ENCODE results near the gene C9orf78. TPM values are rescaled to one million over a fixed set of nuclear protein-coding genes. Genes with fewer than 3 reads are reported as not detected.

Gene C9orf78, protein sequence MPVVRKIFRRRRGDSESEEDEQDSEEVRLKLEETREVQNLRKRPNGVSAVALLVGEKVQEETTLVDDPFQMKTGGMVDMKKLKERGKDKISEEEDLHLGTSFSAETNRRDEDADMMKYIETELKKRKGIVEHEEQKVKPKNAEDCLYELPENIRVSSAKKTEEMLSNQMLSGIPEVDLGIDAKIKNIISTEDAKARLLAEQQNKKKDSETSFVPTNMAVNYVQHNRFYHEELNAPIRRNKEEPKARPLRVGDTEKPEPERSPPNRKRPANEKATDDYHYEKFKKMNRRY
- 37.4 to 69.9 TPM (median 66.5 TPM) in 3 replicates for polyA plus RNA-seq
- polyA plus RNA-seq (2011; ENCODE audit: low read depth), result 96.2 TPM
- 65.1 and 84.3 TPM in 2 replicates for polyA plus RNA-seq (2011; cell fraction: cytosol; rRNA removed)
- 24.0 and 33.8 TPM in 2 replicates for polyA plus RNA-seq (2011; cell fraction: nucleus; rRNA removed)
- polyA plus RNA-seq (2012; ENCODE audit: low replicate concordance), result 48.5 and 57.1 TPM in 2 replicates
- polyA minus RNA-seq, result 4.2 to 7.2 TPM (median 6.0 TPM) in 3 replicates
- polyA minus RNA-seq (2011; cell fraction: cytosol; rRNA and poly(A)+ RNA removed), result 20.0 TPM
- 4.7 and 8.5 TPM in 2 replicates for polyA minus RNA-seq (2011; cell fraction: nucleus; rRNA and poly(A)+ RNA removed)

DNA sequence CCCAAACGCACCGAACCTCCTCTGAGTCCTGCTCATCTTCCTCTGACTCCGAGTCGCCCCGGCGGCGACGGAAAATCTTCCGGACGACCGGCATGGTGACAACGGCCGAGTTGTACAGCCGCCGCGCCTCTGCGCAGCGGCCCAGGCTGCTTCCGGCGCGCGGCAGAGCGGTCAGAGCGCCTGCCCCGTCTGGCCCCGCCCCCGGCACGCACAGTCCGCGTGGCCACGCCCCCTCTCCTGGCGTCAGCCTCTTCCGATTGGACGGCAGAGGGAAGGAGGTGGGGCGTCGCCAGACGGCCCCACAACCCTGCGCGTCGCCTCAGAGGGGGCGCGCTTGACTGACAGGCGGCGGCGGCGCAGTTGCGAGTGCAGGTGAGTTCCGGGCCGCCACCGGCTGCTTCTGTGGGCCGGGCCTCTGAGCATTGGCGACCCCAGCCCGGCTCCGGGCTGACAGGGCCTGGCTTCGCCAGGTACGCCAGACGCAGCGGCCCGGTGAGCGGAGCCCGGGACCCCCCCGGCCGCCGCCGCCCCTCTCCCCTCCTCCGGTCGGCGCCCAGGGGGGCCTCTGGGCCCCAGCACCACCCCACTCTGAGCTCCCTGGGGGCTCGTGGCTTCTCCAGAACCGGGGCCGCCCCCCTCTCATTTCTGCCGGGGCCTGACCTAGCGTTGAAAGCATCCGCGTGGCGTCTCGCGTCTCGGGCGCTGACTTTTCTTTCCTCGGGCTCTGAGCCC is at the start of gene C9orf78, which contains the start of gene USP20:
TSS of gene C9orf78 (minus strand) at position 148 of the 732 bp plus-strand sequence. CDS start at position 94, 54 bp downstream.
TSS of gene USP20 (plus strand) at position 331 of the 732 bp plus-strand sequence. CDS start 17,098 bp downstream, outside the sequence.
- peaks cover 18% of the 10 kb centered on the region for H3K79me2 ChIP-seq (ENCODE audit: control insufficient read depth, insufficient read depth, low read length)
- peaks cover 15% of the 10 kb centered on the region for H3K4me1 ChIP-seq (ENCODE audit: control insufficient read depth, extremely low read depth, insufficient read depth, low read length)
- H2AFZ ChIP-seq (ENCODE audit: control insufficient read depth, low read length), result peak within 1 kb of the TSS; percentile 97
- DNase-seq (ENCODE audit: low read depth, low spot score), result peak; percentile 75
- dilution Hi-C loops (cut with MboI; ENCODE audit: extremely low pct_ligation_motif_present, low sequenced_read_pairs), result no loop called here
- no peaks in the 10 kb centered on the region for H3K9me3 ChIP-seq (ENCODE audit: control insufficient read depth, low read depth, low read length)
- no peaks in the 10 kb centered on the region for H3K27me3 ChIP-seq (ENCODE audit: control insufficient read depth, extremely low read depth, insufficient read depth, low read length)
- no peaks in the 10 kb centered on the region for H3K9me1 ChIP-seq (ENCODE audit: control insufficient read depth, extremely low read depth, insufficient read depth, low read length)
- FAIRE-seq, result no peak
- peaks cover 1 to 5% of the 10 kb centered on the region in 2 experiments for H3K36me3 ChIP-seq (ENCODE audit: control insufficient read depth in 2 of 2, extremely low read depth in 1 of 2, insufficient read depth in 2 of 2, low read length in 2 of 2)
- H4K20me1 ChIP-seq (ENCODE audit: control insufficient read depth, extremely low read depth, insufficient read depth, low read length), result no peaks in the 10 kb centered on the region
- TF ChIP-seq EZH2 (IDR thresholded peaks at IDR 0.05; ENCODE audit: low read length), result no peak
- TF ChIP-seq, protein P1, sequence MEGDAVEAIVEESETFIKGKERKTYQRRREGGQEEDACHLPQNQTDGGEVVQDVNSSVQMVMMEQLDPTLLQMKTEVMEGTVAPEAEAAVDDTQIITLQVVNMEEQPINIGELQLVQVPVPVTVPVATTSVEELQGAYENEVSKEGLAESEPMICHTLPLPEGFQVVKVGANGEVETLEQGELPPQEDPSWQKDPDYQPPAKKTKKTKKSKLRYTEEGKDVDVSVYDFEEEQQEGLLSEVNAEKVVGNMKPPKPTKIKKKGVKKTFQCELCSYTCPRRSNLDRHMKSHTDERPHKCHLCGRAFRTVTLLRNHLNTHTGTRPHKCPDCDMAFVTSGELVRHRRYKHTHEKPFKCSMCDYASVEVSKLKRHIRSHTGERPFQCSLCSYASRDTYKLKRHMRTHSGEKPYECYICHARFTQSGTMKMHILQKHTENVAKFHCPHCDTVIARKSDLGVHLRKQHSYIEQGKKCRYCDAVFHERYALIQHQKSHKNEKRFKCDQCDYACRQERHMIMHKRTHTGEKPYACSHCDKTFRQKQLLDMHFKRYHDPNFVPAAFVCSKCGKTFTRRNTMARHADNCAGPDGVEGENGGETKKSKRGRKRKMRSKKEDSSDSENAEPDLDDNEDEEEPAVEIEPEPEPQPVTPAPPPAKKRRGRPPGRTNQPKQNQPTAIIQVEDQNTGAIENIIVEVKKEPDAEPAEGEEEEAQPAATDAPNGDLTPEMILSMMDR (optimal IDR thresholded peaks at IDR 0.05 in 1 of 3, IDR thresholded peaks at IDR 0.05 in 1 of 3, conservative IDR thresholded peaks at IDR 0.05 in 1 of 3; ENCODE audit: extremely low read depth in 1 of 3, insufficient read depth in 2 of 3, low read length in 3 of 3), result peak in 1 of 3 experiments; percentile 23
- H3K4me3 ChIP-seq (ENCODE audit: control insufficient read depth in 2 of 3, extremely low read depth in 1 of 3, insufficient read depth in 2 of 3, low read depth in 1 of 3, low read length in 3 of 3), result peak within 1 kb of the TSS; percentile 76 to 99 (median 99)
- peak within 1 kb of the TSS; percentile 78 for H3K27ac ChIP-seq (ENCODE audit: control insufficient read depth, insufficient read depth, low read length)
- peak within 1 kb of the TSS; percentile 93 for H3K9ac ChIP-seq (ENCODE audit: control insufficient read depth, extremely low read depth, insufficient read depth, low read length)
- peak within 1 kb of the TSS; percentile 98 for H3K4me2 ChIP-seq (ENCODE audit: control insufficient read depth, extremely low read depth, insufficient read depth, low read depth, low read length)

DNA sequence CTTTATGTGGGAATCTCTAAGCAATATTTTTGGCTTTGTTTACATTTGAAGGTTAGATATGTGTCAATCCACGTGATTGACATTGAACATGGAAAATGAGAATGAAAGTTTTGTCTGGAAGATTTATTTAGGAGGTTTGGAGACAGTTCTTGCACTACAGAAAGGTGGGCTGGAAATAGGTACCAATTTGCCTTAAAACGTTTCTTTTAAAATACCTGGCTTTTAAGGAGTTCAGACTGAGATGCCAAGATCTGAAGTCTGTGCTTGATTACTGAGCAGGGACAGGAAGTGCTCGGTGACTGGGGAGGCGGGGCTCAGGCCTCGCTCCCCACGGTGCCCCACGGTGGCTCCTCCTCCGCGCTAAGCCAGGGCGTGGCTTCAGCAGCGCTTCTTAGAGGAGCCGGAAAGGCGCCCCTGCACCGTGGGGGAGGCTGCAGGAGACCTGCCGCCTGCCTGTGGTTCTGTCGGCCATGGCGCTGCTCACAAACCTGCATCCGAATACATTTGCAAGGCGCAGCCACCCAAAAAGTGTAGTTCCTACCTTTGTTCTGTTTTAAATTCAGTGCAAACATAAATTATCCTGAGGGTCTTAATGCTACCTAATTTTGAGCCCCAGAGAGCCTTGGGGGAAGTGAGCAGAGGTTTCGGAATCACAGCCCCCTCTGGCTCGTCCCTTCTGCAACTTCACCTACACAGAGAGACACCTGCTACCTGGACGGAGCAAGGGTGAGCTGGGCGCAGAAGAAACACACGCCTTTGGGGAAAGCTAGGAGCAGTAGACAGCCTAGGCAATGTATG is 49.3 kb upstream of the C9orf78 start:
- dilution Hi-C loops (cut with MboI; ENCODE audit: extremely low pct_ligation_motif_present, low sequenced_read_pairs), result no loop called here
- TF ChIP-seq EZH2 (IDR thresholded peaks at IDR 0.05; ENCODE audit: low read length), result no peak
- TF ChIP-seq, protein P1 (optimal IDR thresholded peaks at IDR 0.05 in 1 of 3, IDR thresholded peaks at IDR 0.05 in 1 of 3, conservative IDR thresholded peaks at IDR 0.05 in 1 of 3; ENCODE audit: extremely low read depth in 1 of 3, insufficient read depth in 2 of 3, low read length in 3 of 3), result no peak
- Histone ChIP-seq H3K4me1 (ENCODE audit: control insufficient read depth, extremely low read depth, insufficient read depth, low read length) (peaks cover 21% of the 10 kb centered on the region), H3K9ac (ENCODE audit: control insufficient read depth, extremely low read depth, insufficient read depth, low read length) (peak overlapping the region; percentile 52), H3K4me2 (ENCODE audit: control insufficient read depth, extremely low read depth, insufficient read depth, low read depth, low read length) (peak overlapping the region; percentile 74), H3K9me3 (ENCODE audit: control insufficient read depth, low read depth, low read length) (no peaks in the 10 kb centered on the region), H3K27me3 (ENCODE audit: control insufficient read depth, extremely low read depth, insufficient read depth, low read length) (no peaks in the 10 kb centered on the region), H3K27ac (ENCODE audit: control insufficient read depth, insufficient read depth, low read length) (peak overlapping the region; percentile 44), H3K9me1 (ENCODE audit: control insufficient read depth, extremely low read depth, insufficient read depth, low read length) (no peaks in the 10 kb centered on the region), H3K36me3 (ENCODE audit: control insufficient read depth in 2 of 2, extremely low read depth in 1 of 2, insufficient read depth in 2 of 2, low read length in 2 of 2) (peaks cover 0 to 3% of the 10 kb centered on the region in 2 experiments), H4K20me1 (ENCODE audit: control insufficient read depth, extremely low read depth, insufficient read depth, low read length) (no peaks in the 10 kb centered on the region), H2AFZ (ENCODE audit: control insufficient read depth, low read length) (peak overlapping the region; percentile 77), H3K4me3 (ENCODE audit: control insufficient read depth in 2 of 3, extremely low read depth in 1 of 3, insufficient read depth in 2 of 3, low read depth in 1 of 3, low read length in 3 of 3) (peak overlapping the region in 1 of 3 experiments; percentile 60), H3K79me2 (ENCODE audit: control insufficient read depth, insufficient read depth, low read length) (no peaks in the 10 kb centered on the region)
- DNase-seq (ENCODE audit: low read depth, low spot score) (peak; percentile 44), FAIRE-seq (no peak)
